Measurements from ENCODE around the gene OTOP2.

Gene OTOP2

DNA sequence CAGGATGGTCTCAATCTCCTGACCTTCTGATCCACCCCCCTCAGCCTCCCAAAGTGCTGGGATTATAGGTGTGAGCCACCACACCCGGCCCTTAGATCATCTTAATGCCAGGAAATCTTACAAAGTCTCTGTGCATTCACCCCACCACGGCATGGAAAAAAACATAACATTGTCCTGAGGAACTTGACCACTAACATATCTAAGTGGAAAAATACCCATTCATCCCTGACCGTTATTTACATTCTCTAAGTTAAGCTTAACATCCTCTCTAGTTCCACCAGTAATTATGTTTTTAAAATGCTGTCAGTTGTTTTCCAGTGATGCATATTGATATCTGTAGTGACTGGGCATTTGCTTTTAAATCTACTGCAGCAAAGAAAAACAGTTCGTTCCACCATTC is 51.9 kb downstream of the OTOP2 start:
- no peak for DNase-seq

- no peak for DNase-seq
These were observed 53.7 kb downstream of the OTOP2 start for GRCh38 chr17:74977802-74978201.

- DNase-seq, result no peak
These were observed 54.2 kb downstream of the OTOP2 start for GRCh38 chr17:74978240-74978639.

- DNase-seq, result no peak
These were observed 55.5 kb downstream of the OTOP2 start for GRCh38 chr17:74979408-74980146.

- peak; percentile 34 for DNase-seq
These were observed 57.4 kb downstream of the OTOP2 start for GRCh38 chr17:74981318-74981978.

GRCh38 chr17:74981979-74982662 is 58.0 kb downstream of the OTOP2 start:
- DNase-seq, result peak; percentile 83

GRCh38 chr17:74982663-74983313 is 58.7 kb downstream of the OTOP2 start:
- peak; percentile 41 for DNase-seq
